ENCODE results near the gene IL17D.
"Not testable (repeated sequence)": the region's sequence is repeated elsewhere in the genome, so short reads cannot be mapped to it uniquely, and the experiment has no call there.

IL17D gene, protein sequence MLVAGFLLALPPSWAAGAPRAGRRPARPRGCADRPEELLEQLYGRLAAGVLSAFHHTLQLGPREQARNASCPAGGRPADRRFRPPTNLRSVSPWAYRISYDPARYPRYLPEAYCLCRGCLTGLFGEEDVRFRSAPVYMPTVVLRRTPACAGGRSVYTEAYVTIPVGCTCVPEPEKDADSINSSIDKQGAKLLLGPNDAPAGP

DNA sequence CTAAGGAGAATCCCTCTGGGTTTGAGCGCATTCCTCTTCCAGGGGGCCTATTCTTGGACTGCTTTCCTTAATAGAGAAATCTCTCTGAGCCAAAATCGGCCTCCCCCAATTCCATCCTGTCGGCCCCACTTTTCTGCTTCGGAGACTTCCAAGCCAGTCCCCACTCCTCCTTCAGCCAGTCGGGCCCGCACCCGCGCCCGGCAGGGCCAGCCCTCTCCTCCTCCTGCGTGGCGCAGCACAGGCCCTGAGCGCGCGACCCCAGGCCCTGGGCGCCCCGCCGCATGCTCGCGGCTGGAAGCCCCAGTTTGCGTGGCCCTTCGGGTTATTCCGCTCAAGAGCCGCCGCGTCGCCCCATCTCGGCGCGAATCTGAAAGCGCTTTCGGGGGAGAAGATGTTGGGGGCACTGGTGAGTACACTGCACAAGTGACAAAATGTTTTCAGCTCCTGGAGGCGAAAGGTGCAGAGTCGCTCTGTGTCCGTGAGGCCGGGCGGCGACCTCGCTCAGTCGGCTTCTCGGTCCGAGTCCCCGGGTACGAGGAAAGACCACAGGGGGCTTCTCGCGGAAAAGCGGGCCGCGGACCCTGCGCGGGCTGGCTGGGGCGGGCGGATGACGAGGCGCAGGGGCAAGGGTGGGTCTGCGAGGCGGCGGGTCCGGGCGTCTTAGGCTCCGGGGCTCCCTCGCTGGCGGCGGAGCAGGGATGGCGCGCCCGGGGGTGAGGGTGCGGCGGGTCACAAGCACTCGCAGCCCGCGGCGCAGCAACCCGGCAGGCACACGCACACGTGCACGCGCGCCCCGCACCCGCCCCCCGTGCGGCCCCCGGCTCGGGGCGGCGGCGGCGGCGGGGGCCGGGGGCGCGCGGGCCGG is at the start of gene IL17D:
Gene IL17D, plus strand, starts transcription at position 785 of the 865 bp plus-strand sequence. CDS start 303 bp downstream, outside the sequence.
- no peak for DNase-seq (ENCODE audit: low read depth)

DNA sequence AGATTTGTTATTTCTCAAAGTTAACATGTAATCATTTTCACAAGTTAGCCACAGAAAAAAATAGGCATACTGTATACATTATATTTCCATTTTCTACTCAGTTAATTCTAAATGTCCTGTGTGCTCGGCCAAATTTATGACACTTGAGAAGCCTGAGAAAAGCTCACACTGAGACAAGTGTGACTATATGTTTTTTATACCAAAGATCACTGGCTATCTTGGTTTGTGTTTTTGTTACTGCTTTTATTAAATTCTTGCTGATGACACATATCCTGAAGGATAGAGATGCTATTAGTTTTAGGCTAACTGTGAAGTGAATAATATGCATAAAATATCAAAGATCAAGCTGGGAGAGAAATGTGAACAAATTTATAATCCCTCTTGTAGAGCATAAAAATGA is 49.3 kb upstream of the IL17D start:
- DNase-seq (ENCODE audit: low read depth): no peak

DNA sequence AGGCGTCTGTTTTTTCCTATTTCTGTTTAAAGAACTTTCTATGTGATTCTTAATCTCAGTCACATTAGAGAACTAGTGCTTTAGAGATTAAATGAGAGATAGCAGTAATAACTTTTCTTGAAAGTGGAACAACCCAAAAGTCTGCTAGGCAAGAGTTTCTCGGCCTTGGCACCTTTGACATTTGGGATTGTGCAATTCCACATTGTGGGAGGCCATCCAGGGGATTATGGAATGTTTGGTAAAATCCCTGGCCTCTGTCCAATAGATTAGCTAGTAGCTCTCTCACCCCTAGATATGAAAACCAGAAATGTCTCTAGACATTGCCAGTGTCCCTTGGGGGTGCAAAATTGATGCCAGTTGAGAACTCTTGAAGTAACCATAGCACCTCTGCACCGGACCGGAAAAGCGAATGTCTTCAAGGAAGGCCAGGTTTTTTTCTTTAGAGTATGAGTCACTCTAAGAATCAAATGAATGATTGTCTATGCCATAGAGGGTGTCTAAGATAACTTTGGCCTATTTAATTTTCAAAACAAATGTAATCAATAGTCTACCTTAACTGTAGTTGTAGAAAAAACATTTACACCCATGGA is 45.0 kb upstream of the IL17D start:
- DNase-seq (ENCODE audit: low read depth): no peak

DNA sequence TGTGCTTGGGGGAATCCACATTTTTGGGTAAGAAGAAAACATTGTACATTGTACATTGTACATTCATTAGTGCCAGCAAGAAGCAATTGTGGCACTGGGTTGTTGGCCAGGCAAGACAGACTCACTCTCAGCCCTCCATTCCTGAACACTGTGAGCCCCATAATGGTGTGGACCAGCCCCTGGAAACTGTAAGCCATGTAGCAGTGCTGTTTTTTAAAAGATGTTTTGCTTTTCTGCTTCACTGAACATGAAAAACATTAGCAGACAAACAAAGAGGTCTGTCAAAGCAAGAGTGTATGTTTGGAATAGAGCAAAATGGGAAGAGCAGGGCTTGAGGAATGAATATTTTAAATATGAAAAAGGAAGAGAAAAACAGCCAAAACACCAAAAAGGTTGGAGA is 39.1 kb upstream of the IL17D start:
- DNase-seq (ENCODE audit: low read depth): no peak

DNA sequence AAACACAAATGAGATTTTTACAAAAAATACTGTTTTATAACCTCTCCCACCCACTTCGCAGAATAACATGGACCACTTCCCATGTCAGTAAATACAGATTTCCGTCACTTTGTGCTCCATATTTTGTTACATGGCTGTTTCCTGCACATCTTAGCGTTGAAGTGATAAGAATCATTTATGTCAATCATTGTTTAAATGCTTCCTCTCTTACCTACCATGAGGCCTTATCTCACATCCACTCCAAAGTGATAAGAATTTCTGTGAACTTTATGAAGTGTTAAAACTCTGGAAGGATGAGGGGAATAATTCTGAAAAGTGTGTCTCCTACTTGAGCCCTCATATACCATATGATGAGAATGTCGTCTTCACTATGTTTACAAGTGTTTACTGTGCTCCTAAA is 36.6 kb upstream of the IL17D start:
- DNase-seq (ENCODE audit: low read depth): no peak

DNA sequence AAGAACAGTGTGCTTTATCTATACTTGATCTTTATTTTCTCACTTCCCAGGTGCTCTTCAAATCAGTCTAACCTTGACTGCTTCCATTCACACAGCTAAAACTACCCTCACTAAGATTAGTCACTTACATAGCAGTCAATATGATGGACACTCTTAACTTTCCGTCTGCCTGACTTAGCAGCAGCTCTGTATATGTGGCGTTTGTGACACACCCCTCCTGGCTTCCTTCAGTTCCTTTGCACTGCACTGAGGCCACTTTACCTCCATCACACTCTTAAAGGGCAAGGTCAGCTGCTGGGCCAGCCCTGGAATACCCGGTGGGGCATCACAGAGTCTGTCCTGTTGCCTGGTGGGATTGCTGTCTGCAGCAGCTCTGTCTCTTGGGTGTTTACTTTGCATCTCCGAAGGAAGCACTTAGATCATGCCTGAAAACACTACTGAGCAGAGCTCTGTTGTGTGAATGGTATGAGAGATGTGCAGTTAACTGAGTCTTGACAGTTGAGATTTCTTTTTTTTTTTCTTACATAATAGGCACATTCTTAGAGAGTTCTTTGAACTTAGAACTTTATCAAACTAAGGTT is 35.6 kb upstream of the IL17D start:
- no peak for DNase-seq (ENCODE audit: low read depth)

DNA sequence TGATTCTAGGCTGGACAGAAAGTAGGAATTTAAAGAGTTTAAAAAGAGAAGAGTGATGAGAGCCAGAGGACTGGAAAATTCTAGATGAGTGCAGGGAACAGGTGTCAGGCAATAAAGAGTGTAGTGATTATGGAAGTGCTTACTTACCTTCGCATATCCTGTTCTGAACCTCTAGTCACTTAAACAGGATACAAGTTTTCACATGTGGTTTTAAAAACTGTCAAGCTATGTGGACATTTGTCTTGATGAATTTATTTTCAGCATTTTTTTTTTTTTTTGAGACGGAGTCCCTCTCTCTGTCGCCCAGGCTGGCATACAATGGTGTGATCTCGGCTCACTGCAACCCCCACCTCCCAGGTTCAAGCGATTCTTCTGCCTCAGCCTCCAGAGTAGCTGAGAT is 34.3 kb upstream of the IL17D start:
- DNase-seq (ENCODE audit: low read depth): no peak

DNA sequence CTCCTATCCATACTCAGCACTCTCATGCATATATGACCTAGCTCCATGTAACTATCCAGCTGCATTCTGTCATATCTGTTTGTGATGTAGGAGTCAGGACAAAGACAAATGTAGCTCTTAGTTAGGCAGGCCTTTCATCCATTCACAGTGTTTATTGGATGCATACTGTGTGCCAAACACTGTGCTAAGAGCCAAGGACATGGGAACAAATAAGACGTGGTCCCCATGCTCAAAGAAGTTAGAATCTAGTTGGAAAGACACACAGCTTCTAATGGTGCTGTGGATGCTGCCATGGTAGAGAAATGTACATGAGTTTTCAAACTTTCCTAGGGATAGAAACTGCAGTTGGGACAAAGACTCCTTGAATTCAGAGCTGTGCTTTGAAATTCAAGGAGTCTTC is 31.7 kb upstream of the IL17D start:
- DNase-seq (ENCODE audit: low read depth): no peak

DNA sequence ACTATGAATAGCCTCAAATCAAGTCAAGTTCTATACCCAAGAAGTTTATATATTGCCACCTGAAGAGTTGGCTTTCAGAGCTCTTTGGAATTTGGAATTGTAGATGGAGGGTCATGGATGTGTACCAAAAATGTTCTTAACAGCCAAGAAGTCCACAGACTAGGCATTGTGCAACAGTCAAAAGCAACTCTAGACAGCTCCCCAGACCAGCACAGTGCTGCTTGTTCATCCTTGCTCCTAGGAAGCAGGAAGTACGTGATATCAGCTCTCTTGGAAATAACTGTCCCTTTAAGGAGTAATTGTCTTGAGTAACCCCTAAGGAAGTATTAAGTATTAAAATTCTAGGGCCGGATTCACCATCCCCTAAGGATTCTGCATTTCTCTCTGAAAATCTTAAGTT is 30.7 kb upstream of the IL17D start:
- no peak for DNase-seq (ENCODE audit: low read depth)

DNA sequence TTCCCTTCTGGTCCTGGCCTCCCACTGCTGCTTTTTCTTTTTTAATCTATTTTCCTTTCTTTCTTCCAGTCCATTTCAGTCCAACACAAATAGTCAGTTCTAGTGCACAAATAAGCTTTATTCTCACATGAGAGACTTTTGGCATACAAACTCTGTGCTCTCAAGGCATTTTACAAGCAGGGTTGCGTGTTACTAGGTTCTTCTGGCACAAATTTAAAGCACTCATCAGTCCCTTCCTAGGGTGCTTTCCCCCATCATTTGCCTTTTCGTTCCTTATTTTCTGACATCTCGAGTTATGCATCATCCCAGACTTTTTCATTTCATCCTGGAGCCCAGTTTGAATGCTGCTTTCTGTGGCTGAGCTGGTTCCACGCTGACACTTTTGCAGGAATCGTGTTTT is 29.8 kb upstream of the IL17D start:
- DNase-seq (ENCODE audit: low read depth): no peak

DNA sequence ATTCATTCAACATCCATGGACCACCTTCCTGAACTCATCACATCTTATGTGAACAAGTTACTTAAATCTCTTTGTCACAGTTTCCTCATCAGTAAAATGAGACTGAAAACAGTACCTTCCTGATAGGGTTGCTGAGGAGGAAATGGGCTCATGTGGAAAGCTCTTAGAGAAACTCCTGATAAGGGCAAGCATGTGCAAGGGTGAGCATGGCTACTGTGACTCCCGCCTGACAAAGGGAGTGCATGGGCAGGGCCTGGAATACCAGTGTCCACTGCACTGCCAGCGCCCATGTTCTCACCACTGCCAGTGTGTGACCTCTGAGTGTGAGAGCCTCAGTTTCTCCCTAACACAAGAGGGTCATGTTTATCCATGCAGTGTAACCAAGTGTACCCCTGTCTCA is 27.3 kb upstream of the IL17D start:
- DNase-seq (ENCODE audit: low read depth): no peak

DNA sequence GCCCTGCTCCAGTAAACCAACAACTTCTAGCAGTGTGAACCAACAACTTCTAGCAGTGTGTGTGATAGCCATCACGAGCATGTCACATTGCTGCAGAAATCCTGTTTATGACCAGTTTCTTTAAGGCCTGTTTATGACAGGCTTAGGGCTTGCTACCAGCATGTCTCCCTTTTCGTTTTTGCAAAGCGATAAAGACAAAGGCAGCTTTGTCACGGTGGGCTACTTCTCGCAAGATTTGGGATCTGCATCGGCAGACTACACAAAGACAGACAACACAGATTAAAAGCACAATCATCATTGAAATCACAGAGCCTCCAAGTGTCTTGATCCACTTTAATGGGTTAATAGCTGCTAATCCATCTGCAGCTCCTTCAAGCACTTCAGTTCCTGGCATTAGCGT is 24.9 kb upstream of the IL17D start:
- DNase-seq (ENCODE audit: low read depth): not testable (repeated sequence)

DNA sequence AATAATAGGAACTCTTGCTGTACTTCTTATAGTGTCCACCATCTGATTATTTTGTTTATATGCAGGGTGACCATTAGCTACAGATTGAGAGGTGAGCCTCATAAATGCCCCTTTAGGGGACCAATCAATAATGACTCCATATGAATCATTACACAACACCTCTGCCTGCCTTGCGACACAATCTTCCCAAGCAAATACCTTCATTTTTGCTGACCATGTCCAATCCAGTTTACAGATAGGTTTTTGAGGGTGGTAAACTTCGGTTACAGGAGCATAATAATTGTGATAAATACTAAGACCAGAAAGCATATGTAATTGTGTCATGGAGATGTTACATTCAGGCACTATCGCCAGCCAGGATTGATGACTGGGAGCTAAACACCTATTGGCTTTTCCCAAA is 23.6 kb upstream of the IL17D start:
- no peak for DNase-seq (ENCODE audit: low read depth)

DNA sequence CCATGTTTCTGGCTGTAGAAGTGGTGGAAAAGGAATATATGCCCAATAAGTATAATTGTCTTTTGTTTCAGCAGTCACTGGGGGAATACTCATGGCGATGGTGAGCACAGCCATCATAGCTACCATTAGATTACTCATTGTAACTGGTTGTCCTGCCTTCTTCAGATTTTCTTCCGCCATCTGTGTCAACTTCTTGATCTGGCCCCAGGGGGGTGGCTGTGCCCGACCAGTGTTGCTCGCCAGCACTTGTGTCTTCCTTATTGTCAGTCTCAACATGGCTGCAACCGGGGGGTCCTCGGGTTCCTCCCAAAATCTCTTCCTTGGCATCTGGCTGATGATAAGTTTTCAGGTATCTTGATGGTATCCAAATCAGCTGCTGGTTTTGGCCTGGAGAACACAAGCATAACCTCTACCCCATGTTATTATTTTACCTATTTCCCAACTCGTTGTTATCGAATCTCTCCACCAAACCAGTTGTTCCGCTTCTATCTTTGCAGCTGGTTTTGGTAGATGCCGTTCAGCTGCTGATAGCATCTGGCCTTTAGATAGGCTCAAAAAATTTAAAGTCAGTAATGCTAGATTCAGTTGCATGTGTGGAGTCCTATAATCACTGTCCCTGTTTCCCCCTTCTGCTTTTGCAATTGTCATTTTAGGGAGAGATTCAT is 23.0 kb upstream of the IL17D start:
- DNase-seq (ENCODE audit: low read depth): no peak

DNA sequence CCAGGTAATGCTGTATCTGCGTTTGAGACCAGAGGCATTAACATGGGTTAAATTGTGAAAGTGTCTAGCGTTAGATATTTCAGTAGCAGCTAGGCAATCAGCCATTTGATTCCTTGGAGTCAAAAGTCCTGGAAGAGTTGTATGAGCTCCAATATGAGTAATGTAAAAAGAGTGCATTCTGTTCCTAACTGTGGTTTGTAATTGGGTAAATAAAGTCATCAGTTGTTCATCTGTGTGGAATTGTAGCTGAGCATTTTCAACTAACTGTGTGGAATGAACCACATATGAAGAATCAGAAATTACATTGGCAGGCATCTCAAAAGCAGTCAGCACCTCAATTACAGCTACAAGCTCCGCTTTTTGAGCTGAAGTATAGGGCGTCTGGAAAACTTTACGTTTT is 22.0 kb upstream of the IL17D start:
- DNase-seq (ENCODE audit: low read depth): not testable (repeated sequence)

DNA sequence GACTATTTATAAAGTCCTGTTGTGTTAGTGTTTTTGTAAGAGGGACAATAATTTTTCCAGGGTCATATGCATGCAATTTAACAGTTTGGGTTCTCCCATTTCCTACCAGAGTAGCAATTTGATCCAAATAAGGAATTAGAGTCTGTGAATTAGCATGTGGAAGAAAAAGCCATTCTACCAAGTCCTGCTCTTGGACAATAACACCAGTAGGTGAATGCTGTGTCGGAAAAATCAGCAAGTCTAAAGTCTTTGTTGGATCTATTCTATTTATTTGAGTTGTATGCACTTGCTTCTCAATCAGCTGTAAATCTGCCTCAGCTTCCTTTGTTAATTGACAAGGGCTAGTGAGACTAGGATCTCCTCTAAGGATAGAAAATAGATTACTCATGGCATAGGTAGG is 21.4 kb upstream of the IL17D start:
- DNase-seq (ENCODE audit: low read depth): no peak

DNA sequence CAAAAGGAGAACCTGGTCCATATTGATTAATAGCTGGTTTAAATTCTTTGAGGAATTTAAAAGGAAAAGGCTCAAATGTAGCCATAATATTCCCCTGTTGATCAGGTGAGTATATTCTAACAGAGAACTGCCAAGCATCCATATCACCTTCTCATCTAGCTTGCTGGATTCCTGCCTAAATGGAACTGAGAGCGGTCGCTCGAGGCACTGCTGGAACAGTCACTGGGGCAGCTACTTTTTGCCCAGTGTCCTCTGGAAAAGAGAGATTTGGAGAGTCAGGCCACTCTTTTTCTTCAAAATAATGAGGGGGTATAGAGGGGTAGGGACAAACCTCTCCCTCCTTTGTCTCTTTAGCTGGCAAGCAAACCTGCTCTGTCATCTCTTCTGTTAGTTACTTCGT is 19.5 kb upstream of the IL17D start:
- DNase-seq (ENCODE audit: low read depth): no peak

DNA sequence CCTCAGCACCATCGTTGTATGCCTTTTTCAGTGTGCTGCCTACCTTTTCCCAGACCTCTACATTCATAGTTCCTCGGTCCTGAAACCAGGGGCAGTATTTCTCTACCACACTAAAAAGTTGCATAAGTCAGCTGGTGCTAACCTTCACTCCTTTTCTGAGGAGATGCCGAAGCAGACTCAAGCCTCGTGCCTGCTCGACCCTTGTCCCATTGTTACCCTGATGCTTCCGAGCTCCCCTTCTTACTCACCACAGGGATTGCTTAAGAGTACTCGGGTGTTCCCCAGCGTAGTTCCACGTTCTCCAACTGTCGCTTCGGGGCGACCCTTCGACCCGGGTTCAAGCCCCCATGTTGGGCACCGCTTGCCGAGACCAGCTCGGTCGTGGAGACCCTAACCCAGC is 19.0 kb upstream of the IL17D start:
- no peak for DNase-seq (ENCODE audit: low read depth)

DNA sequence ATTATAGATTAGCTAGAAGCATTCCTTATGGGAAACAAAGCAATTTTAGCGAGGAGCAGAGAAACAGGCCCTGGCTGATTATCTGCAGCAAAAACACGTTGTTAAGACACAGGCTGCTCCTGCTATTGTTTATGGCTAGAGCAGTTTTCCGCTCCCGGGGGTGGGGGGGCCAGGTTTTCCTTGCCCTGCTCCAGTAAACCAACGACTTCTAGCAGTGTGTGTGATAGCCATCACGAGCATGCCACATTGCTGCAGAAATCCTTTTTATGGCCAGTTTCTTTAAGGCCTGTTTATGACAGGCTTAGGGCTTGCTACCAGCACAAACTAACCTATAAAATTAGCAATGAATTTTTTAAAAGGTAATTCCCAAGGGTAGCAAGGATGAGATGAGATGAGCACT is 18.4 kb upstream of the IL17D start:
- no peak for DNase-seq (ENCODE audit: low read depth)

DNA sequence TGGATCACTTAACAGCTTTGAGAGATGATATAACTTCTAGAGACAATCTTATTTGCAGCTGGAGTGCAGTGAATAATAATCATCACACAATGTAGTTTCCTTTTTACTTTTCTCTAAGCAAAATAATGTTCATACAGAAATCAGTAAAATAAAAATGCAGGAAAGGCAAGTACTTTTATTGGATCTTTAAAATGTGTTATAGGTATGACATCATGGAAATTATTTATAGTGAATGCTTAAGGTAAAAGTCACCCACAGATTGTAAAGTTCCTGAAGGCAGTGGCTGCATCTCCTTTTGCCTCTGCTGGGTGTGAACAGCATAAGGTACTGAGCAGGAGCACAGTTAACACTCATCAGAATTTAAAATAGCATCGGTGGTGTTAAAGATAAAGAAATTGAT is 17.3 kb upstream of the IL17D start:
- no peak for DNase-seq (ENCODE audit: low read depth)

DNA sequence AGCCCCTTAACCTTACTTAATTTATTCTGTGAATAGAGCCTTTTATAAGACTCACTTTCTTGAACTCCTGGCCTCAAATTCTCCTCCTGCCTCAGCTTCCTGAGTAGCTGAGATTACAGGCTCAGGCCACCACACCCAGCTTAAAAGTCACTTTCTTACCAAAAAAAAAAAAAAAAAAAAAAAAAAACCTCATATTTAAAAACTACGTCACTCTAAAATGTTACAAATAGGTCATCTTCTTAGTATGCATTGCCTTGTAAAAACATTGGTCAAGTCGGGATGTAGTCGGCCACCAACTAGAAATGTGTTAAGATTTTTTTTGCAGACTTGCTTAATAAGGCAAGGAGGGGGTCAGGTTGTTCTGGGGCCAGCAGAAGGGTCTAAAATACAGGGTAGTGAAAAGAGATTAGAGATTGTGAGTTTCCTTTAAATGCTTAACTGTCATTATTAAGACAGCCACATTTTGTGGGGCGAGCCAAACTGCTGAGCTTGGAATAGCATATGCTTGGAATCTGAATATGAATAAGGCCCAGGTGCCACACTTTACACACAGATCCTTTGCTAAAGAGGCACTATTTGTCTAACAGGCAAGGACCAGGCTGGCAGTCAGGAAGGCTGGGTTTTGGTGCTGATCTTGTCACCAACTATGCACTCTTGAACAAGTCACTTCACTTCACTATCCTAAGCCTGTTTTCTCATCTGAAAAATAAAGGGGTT is 16.5 kb upstream of the IL17D start:
- DNase-seq (ENCODE audit: low read depth): no peak

DNA sequence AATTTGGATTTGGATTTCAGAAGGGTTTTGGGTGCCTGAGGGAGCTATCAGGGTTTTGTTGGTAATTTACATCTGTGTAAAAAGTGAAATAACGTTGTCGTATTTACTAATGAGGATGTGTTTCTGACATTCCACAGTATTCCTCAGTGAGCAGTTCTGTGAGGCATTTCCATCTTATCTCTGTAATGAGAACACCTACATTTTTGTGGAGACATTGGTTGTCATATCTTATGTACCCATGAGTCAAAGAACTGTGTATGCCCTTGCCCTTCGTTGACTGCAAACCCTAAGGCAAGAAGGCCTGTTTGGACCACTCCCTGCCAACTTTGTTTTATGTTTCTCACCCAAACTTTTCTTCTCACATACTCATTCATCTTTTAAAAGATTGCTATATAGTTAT is 14.2 kb upstream of the IL17D start:
- no peak for DNase-seq (ENCODE audit: low read depth)

Measured in stimulated activated CD8-positive, alpha-beta memory T cell treated with anti-CD3 and anti-CD28 coated beads, Interleukin-15, amount 100 ng/mL, for 24 hours (primary cell).